Measurements from ENCODE around the gene C3orf20. TPM values are rescaled to one million over a fixed set of nuclear protein-coding genes. Genes with fewer than 3 reads are reported as not detected.

C3orf20 gene
- total RNA-seq, 2 experiments from 2014 or later, result 0.10 to 0.11 TPM

DNA sequence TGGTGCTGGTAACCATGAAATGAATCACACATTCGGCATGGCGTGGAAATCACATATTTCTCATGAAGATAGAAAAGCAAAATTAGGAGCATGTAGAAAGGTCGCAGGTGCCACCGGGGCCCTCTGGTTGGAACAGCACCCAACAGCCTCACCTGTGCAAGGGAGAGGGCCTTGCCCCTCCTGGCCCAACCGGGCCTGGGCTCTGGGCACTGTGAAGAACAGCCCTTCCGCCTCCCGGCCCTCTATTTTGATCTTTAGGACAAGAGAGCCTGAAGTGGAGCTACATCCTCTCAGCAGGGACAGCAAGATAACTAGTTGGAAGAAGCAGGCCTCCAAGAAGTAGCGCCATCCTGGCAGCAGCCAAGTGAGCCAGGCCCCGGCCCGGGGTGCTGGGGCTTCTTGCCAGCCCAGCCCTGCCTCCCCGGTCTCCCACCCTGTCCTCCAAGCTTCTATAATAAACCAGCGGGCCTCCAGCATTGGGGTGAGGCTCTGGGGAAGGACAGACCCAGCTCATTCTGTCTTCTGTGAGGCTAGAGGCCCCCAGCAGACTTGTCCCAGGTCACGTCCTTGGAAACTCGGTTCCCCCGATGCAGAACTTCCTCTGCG is 97.7 kb downstream of the C3orf20 start:
- CTCF ChIA-PET, result no interaction called here

DNA sequence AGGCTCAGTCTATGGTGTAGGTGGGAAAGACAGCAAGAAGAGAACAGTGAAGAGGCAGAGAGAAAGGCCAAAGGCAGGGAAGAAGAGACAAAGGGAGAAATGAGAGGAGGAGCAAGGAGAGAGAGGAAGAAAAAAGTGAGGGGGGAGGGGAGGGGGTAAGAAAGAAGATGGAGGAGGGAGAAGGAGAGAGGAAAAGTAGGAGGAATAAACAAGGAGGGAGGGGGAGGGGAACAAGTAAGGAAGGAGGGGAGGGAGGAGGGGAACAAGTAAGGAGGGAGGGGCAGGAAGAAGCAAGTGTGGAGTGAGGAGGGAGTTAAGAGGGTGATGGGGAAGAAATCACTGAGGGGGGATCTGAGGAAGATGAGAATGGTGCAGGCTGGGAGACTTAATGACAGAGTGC is 98.3 kb downstream of the C3orf20 start:
- ChIA-PET CTCF (interaction anchor here (1.0 kb wide), 1 partner anchor 148 kb away, joined by 3 read pairs; no protein-coding TSS in a partner anchor), POLR2A (no interaction called here)
- ATAC-seq (no peak), DNase-seq (no peak)
- Mint-ChIP-seq H3K4me3 (no peak overlapping the region), H3K27ac (no peak overlapping the region), H3K4me1 (ENCODE audit: low read depth) (no peaks in the 10 kb centered on the region), H3K27me3 (ENCODE audit: low read depth) (peaks cover 2% of the 10 kb centered on the region), H3K36me3 (ENCODE audit: low read depth) (no peaks in the 10 kb centered on the region), H3K9me3 (ENCODE audit: insufficient read depth) (no peaks in the 10 kb centered on the region)

More for the DNA sequence above, 97.7 kb downstream of the C3orf20 start:
- no peaks in the 10 kb centered on the region for H3K36me3 Mint-ChIP-seq (ENCODE audit: low read depth)
- DNase-seq (peak; percentile 11), ATAC-seq (no peak)
- no peak overlapping the region for H3K27ac Mint-ChIP-seq
- no peaks in the 10 kb centered on the region for H3K9me3 Mint-ChIP-seq (ENCODE audit: insufficient read depth)
- POLR2A ChIA-PET, result no interaction called here
- H3K27me3 Mint-ChIP-seq (ENCODE audit: low read depth), result no peaks in the 10 kb centered on the region
- H3K4me1 Mint-ChIP-seq (ENCODE audit: low read depth), result no peaks in the 10 kb centered on the region
- H3K4me3 Mint-ChIP-seq, result no peak overlapping the region

DNA sequence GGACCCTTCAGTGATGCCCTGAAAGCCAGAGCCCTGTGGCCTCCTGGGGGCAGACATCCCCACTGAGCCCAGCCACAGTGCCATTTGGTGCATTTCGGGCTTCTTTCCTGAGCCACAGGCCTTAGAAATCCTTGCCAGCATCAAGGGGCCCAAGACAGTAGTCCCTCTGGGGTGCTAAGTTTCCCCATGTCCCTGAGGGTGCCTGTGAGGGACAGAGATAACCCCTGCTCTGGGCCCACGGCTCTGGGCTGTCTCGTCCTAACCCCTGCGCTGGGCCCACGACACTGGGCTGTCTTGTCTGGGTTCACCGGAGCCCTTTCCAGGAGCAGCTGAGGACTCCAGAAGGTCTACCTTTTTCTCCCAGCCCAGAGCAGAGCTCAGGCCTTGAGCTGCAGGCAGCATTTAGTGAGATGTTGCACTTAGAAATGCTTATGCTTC is 98.8 kb downstream of the C3orf20 start:
- Mint-ChIP-seq H3K4me1 (ENCODE audit: low read depth) (no peaks in the 10 kb centered on the region), H3K36me3 (ENCODE audit: low read depth) (no peaks in the 10 kb centered on the region), H3K4me3 (no peak overlapping the region), H3K27ac (no peak overlapping the region), H3K27me3 (ENCODE audit: low read depth) (peaks cover 3% of the 10 kb centered on the region), H3K9me3 (ENCODE audit: insufficient read depth) (peaks cover 4% of the 10 kb centered on the region)
- CTCF ChIA-PET, result interaction anchor here (1.0 kb wide), 1 partner anchor 147 kb away, joined by 3 read pairs; no protein-coding TSS in a partner anchor
- DNase-seq, result peak; percentile 13
- no peak for ATAC-seq
- POLR2A ChIA-PET, result no interaction called here

DNA sequence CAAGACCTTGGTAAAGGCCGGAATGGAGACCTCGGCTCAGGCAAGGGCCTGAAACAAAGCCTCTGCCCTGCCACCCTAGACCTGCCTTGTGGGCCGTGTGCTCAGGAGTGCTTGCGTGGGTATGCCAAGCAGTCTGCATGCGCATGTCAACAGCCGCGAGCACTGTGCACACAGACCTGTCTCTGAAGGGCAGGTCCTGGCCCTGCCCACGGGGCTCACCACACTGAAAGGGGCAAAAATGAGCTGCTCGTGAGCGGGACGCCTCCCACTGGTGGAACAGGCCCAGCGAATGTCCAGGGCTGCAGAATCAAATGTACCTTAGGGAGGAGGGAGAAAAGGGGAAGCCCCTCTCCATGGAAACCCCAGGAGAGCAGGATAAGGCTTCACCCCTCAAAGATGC is 99.5 kb downstream of the C3orf20 start:
- Mint-ChIP-seq H3K27ac (no peak overlapping the region), H3K4me3 (no peak overlapping the region), H3K27me3 (ENCODE audit: low read depth) (peaks cover 5% of the 10 kb centered on the region), H3K36me3 (ENCODE audit: low read depth) (no peaks in the 10 kb centered on the region), H3K9me3 (ENCODE audit: insufficient read depth) (peaks cover 11% of the 10 kb centered on the region), H3K4me1 (ENCODE audit: low read depth) (no peaks in the 10 kb centered on the region)
- DNase-seq (peak; percentile 13), ATAC-seq (no peak)
- ChIA-PET CTCF (interaction anchor here (0.6 to 1.0 kb wide), 2 partner anchors 147 to 875 kb away, joined by 3 read pairs; no protein-coding TSS in a partner anchor), POLR2A (no interaction called here)

DNA sequence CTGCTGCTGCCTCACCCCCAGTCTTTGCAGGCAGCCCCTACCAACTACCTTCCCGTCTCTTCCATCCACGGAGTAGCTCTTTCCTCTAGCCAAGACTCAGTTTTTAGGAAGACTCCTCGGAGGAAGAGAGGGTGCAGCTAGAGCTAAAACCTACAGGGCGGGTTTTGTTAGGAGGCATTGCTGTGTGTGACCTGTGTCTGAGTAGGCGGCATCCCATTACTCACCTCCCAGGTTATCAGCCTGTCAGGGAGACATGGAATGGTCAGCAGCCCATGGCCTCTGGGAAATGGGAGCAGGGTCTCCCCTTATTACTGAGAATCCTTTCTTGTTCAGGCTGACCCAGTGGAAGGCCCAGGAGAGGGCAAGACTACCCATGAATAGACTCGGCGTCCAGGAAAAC is 100.1 kb downstream of the C3orf20 start:
- H3K4me3 Mint-ChIP-seq, result no peak overlapping the region
- ATAC-seq (no peak), DNase-seq (no peak)
- peaks cover 5% of the 10 kb centered on the region for H3K27me3 Mint-ChIP-seq (ENCODE audit: low read depth)
- no peaks in the 10 kb centered on the region for H3K36me3 Mint-ChIP-seq (ENCODE audit: low read depth)
- H3K4me1 Mint-ChIP-seq (ENCODE audit: low read depth), result no peaks in the 10 kb centered on the region
- CTCF ChIA-PET, result interaction anchor here (0.6 kb wide), 1 partner anchor 874 kb away, joined by 3 read pairs; no protein-coding TSS in a partner anchor
- peaks cover 11% of the 10 kb centered on the region for H3K9me3 Mint-ChIP-seq (ENCODE audit: insufficient read depth)
- H3K27ac Mint-ChIP-seq, result no peak overlapping the region
- POLR2A ChIA-PET, result no interaction called here

DNA sequence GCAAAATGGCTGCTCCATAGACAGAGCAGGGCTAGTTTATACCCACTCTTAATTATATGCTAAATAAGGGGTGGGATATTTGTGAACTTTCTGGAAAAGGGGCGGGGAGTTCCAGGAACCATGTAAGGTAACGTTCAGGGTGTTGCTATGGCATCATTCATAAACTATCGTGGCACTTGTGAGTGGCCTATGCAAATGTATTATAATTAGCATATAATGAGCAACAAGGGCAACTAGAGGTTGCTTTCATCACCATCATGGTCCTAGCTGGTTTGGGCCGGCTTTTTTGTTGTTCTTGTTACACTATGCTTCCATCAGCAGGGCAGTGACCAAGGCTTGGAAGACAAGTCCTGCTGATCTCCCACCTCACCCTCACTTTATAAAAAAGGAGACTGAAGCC is 100.6 kb downstream of the C3orf20 start:
- DNase-seq (no peak), ATAC-seq (no peak)
- peaks cover 5% of the 10 kb centered on the region for H3K27me3 Mint-ChIP-seq (ENCODE audit: low read depth)
- H3K9me3 Mint-ChIP-seq (ENCODE audit: insufficient read depth), result peaks cover 11% of the 10 kb centered on the region
- H3K4me1 Mint-ChIP-seq (ENCODE audit: low read depth), result no peaks in the 10 kb centered on the region
- no peaks in the 10 kb centered on the region for H3K36me3 Mint-ChIP-seq (ENCODE audit: low read depth)
- ChIA-PET CTCF (no interaction called here), POLR2A (no interaction called here)
- H3K4me3 Mint-ChIP-seq, result no peak overlapping the region
- no peak overlapping the region for H3K27ac Mint-ChIP-seq

DNA sequence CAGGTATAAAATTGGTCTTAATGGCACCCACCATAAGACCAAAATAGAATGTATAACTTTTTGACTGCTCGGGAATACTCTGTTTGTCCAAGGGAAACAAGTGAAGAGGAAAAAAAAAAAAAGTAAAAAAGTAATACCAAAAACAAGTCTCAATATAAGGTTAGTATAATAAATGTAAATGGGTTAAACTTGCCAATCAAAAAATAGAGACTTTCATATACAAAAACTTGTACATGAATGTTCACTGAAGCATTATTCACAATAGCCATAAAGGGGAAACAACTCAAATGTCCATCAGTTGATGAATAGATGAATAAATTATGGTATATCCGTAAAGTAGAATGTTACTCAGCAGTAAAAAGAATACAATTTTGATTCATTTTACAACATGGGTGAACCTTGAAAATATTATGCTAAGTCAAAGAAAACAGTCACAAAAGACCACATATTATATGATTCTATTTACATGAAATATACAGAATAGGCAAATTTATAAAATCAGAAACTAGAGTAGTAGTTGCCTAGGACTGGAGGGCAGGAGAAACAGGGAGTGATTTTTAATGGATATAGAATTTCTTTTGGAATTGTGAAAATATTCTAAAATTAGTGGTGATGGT is 104.2 kb downstream of the C3orf20 start:
- H3K36me3 Mint-ChIP-seq (ENCODE audit: low read depth), result no peaks in the 10 kb centered on the region
- POLR2A ChIA-PET, result no interaction called here
- DNase-seq, result no peak
- CTCF ChIA-PET, result no interaction called here
- H3K27ac Mint-ChIP-seq, result no peak overlapping the region
- H3K4me1 Mint-ChIP-seq (ENCODE audit: low read depth), result no peaks in the 10 kb centered on the region
- H3K4me3 Mint-ChIP-seq, result no peak overlapping the region
- ATAC-seq, result no peak
- peaks cover 11% of the 10 kb centered on the region for H3K9me3 Mint-ChIP-seq (ENCODE audit: insufficient read depth)
- H3K27me3 Mint-ChIP-seq (ENCODE audit: low read depth), result peaks cover 10% of the 10 kb centered on the region

DNA sequence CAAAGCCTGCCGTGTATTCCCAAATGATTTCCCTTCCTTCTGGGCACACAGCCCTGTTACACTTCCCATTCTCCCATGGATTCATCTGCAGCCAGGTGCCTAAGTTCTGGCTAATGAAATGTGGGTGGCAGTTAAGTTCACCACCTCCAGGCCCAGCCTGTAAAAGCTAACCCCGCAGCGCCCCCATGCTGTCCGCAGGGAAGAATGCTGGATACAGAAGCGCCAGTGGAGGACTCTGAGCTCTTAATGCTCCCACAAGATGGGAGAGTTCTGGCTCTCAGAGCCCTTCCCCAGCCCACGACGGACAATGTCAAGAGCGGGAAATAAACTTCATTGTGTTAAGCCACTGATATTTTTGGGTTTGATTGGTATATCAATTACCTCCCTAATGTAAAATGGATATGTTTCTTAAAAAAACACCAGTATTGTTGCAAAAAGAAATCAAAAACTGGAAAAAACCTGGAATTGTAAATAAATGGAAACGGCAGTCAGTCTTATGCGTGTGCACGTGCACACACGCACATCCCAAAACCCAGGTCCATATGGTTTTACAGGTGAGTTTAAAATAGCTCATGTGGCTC is 106.1 kb downstream of the C3orf20 start:
- peak; percentile 54 for DNase-seq
- Mint-ChIP-seq H3K9me3 (ENCODE audit: insufficient read depth) (peaks cover 11% of the 10 kb centered on the region), H3K36me3 (ENCODE audit: low read depth) (no peaks in the 10 kb centered on the region), H3K27me3 (ENCODE audit: low read depth) (peaks cover 10% of the 10 kb centered on the region), H3K27ac (no peak overlapping the region), H3K4me3 (no peak overlapping the region), H3K4me1 (ENCODE audit: low read depth) (no peaks in the 10 kb centered on the region)
- ChIA-PET CTCF (interaction anchor here (0.7 to 1.9 kb wide), 16 partner anchors 8 to 578 kb away, joined by 3 to 16 read pairs (median 4); partner anchors contain the start of gene C3orf20), POLR2A (no interaction called here)
- ATAC-seq, result peak; percentile 58

DNA sequence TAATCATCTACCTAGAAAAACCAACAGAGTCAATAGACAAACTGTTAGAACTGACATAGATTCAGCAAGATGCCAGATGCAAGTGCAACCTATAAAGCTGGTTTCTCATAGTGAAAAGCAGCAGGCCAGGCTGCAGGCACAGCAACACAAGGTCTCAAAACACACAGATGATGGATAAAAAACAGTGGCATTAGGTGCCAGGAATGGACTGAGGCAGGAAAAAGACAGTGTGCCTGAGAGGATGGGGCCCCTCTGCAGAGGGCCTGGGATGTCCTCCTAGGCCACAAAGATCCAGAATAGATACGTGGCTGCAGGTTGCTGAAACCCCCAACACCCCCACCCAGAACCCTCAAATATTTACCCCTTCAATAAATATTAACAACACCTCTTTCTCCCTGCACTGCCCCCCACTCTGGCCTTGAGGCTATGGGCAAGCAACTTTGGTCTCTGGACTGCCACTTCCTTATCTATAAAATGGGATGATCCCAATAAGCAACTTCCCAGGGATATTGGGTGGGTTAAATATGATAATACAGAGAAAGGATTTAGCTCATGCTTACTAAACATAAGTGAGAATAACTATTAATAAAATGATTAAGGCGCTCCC is 108.6 kb downstream of the C3orf20 start:
- ATAC-seq, result no peak
- Mint-ChIP-seq H3K4me3 (no peak overlapping the region), H3K9me3 (ENCODE audit: insufficient read depth) (peaks cover 8% of the 10 kb centered on the region), H3K27ac (no peak overlapping the region), H3K4me1 (ENCODE audit: low read depth) (no peaks in the 10 kb centered on the region), H3K27me3 (ENCODE audit: low read depth) (peaks cover 15% of the 10 kb centered on the region), H3K36me3 (ENCODE audit: low read depth) (no peaks in the 10 kb centered on the region)
- no peak for DNase-seq
- ChIA-PET CTCF (no interaction called here), POLR2A (no interaction called here)

DNA sequence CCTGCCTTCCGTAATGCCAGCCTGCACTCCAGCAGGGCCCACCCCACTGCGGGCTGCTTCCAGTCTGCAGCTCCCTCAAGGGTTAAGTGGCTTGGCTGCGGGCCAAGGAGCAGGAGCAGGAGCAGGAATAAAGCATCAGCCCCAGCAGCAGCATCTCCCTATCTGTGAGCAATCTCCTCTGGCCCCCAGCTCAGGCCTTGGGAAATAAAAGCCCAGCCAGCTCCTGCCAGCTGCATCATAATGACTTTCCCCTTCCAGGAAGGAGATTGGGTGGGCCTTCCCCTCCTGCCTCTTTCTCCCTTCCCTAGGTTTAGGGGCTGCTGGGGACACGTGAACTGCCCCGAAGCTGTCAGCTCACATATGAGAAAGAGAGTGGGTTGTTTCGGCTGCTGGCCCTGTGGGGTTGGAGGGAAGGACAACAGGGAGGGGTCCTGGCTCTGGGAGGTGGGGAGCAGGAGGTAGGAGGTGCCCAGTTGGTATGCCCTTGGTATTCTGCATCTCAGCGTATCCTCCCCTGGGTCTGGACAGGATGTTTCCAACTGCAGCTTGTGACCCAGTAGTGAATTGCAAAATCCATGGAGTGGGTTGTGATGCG is 109.2 kb downstream of the C3orf20 start:
- Mint-ChIP-seq H3K4me3 (no peak overlapping the region), H3K9me3 (ENCODE audit: insufficient read depth) (peaks cover 2% of the 10 kb centered on the region), H3K27ac (no peak overlapping the region), H3K36me3 (ENCODE audit: low read depth) (no peaks in the 10 kb centered on the region), H3K4me1 (ENCODE audit: low read depth) (peaks cover 2% of the 10 kb centered on the region), H3K27me3 (ENCODE audit: low read depth) (peaks cover 12% of the 10 kb centered on the region)
- DNase-seq (no peak), ATAC-seq (no peak)
- ChIA-PET POLR2A (no interaction called here), CTCF (no interaction called here)

DNA sequence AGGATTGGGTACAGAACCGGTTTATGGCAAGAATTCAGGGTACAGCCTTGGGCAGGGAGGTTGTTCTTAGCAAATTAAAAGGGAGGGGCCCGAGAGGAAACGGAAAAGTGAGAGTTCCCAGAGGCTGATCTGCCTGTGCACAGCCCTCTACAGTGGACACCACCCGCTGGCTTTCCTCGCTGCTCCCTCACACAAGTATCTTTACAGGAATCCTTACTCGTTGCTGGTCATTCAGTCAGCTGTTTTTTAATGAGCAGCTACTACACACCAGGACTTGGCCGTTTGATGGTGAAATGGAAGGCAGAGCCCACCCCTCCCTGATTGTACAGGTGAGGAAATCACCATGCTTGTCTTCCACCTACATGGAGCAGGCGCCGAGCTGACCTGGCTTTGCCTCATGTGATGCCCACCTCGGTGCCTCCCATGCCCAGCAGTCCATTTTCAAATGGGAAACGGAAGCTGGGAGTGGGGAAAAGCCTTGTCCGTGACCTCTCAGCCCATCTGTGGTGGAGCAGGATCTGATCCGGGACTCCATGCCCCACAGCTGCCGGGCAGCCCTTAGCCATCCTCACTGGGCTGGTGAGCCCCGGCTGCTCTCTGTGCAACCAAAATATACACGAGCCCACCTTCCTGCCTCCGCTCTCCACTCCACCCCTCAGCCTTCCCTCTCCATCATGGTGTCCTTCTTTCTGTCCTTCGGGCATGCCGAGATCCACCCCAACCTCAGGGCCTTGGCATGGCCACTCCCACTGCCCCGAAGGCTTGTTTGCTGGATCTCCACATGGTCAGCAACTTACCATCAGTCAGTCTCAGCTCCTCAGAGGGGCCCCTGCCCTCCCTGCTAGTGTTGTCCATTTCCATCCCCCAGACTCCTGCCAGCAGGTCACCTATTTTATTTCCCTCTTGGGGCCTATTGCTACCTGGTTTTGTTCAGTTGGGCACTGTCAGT is 110.5 kb downstream of the C3orf20 start:
- H3K27ac Mint-ChIP-seq, result no peak overlapping the region
- no peaks in the 10 kb centered on the region for H3K9me3 Mint-ChIP-seq (ENCODE audit: insufficient read depth)
- peaks cover 2% of the 10 kb centered on the region for H3K4me1 Mint-ChIP-seq (ENCODE audit: low read depth)
- ChIA-PET POLR2A (no interaction called here), CTCF (no interaction called here)
- DNase-seq, result no peak
- ATAC-seq, result no peak
- H3K4me3 Mint-ChIP-seq, result no peak overlapping the region
- no peaks in the 10 kb centered on the region for H3K36me3 Mint-ChIP-seq (ENCODE audit: low read depth)
- H3K27me3 Mint-ChIP-seq (ENCODE audit: low read depth), result peaks cover 13% of the 10 kb centered on the region
